ENCODE data around the gene EFCAB3. TPM values are rescaled to one million over a fixed set of nuclear protein-coding genes. Genes with fewer than 3 reads are reported as not detected.
"Not testable (repeated sequence)": the region's sequence is repeated elsewhere in the genome, so short reads cannot be mapped to it uniquely, and the experiment has no call there.

The EFCAB3 gene
- not detected for total RNA-seq

DNA sequence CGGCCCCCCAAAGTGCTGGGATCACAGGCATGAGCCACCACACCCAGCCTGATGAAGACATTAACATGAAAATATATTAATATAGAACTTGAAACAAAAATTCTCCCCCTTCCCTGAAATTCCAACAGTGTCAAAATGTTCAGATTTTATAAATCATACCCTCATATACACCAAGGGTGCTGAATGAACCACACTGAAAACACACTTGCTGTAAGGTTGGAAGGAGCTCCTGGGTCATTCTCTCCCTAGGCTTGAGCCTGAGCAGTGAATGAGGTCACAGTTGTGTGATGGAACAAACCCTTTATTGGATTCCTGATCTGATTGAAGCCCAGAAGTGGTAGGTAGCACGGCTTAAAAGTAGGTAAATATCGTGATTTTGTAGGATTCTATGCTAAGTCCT is at the start of gene EFCAB3:
Gene EFCAB3, plus strand, starts transcription at position 301 of the 400 bp plus-strand sequence. CDS start 2,427 bp downstream, outside the sequence.
- CTCF ChIA-PET: interaction anchor here (0.8 kb wide), 1 partner anchor 44 kb away, joined by 3 read pairs; no protein-coding TSS in a partner anchor
- H3K9me3 Mint-ChIP-seq: no peaks in the 10 kb centered on the region
- H3K4me3 Mint-ChIP-seq: no peak within 1 kb of the TSS
- intact Hi-C loops (cut with micrococcal nuclease): no loop called here
- no peak within 1 kb of the TSS for H3K27ac Mint-ChIP-seq
- H3K36me3 Mint-ChIP-seq (ENCODE audit: low read depth): no peaks in the 10 kb centered on the region
- peaks cover 6% of the 10 kb centered on the region for H3K27me3 Mint-ChIP-seq (ENCODE audit: low read depth)
- DNase-seq: no peak
- no peaks in the 10 kb centered on the region for H3K4me1 Mint-ChIP-seq (ENCODE audit: low read depth)

DNA sequence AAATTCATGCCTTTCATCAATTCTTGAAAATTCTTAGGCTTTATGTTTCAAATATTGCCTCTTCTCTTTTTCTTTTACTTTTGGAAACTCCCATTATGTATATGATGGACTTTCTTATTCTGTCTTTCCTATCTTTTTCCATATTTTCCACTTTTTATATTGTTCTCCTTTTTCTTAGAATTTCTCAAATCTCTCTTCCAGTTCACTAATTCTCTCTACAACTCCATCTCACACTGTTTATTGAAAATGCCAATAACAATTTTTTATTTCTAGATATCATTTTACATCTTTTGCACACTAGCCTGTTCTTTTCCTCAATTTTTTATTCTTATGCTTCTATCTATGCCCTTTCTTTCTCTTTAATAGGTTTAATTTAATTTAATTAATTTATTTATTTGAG is 43.8 kb upstream of the EFCAB3 start:
- CTCF ChIA-PET: no interaction called here
- Mint-ChIP-seq H3K27ac (no peak overlapping the region), H3K9me3 (peaks cover 6% of the 10 kb centered on the region), H3K27me3 (ENCODE audit: low read depth) (peaks cover 2% of the 10 kb centered on the region), H3K4me1 (ENCODE audit: low read depth) (no peaks in the 10 kb centered on the region), H3K36me3 (ENCODE audit: low read depth) (no peaks in the 10 kb centered on the region), H3K4me3 (no peak overlapping the region)
- intact Hi-C loops (cut with micrococcal nuclease): no loop called here
- no peak for DNase-seq

DNA sequence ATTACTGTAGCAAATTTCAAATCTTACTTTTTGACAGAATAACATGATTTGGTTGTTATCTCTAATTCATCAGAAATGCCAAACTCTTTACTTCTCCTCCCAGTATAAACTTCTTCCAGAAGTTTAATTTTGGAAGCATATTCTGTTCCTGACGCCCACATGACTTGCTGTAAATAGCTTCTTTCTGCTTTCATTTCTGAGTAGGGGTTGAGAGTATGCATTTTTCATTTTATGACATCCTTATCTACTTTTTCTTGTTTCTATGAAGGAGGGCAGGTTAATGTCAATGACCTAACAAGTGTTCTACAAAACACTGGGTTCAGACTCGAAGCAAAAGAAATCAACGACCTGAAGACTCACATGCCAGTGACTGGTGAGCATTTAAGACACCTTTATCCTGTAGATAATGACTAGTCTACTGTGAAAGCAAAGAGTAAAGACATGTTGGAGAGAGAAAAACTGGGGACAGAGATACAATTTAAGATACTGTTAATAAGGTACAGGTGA is 36.5 kb upstream of the EFCAB3 start:
- H3K4me1 Mint-ChIP-seq (ENCODE audit: low read depth): no peaks in the 10 kb centered on the region
- no peak overlapping the region for H3K27ac Mint-ChIP-seq
- peaks cover 18% of the 10 kb centered on the region for H3K27me3 Mint-ChIP-seq (ENCODE audit: low read depth)
- no peaks in the 10 kb centered on the region for H3K9me3 Mint-ChIP-seq
- no peak for DNase-seq
- intact Hi-C loops (cut with micrococcal nuclease): no loop called here
- H3K4me3 Mint-ChIP-seq: no peak overlapping the region
- no peaks in the 10 kb centered on the region for H3K36me3 Mint-ChIP-seq (ENCODE audit: low read depth)
- CTCF ChIA-PET: no interaction called here

DNA sequence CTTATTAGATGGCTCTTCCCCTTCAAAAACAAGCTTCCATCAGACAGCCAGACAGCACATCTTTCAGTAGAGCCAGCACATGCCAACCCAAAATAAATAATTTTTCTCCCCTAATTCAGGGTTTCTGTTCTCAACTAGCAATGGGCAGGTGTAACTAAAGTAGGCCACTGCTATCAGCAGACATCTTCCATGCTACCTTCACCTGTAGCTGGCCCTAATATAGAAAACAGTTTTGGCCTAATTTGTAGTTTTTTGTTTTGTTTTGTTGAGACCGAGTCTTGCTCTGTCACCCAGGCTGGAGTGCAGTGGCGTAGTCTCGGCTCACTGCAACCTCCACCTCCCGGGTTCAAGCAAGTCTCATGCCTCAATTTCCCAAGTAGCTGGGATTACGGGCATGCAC is 29.2 kb upstream of the EFCAB3 start:
- DNase-seq: no peak
- Mint-ChIP-seq H3K9me3 (no peaks in the 10 kb centered on the region), H3K4me3 (no peak overlapping the region), H3K27ac (no peak overlapping the region), H3K4me1 (ENCODE audit: low read depth) (no peaks in the 10 kb centered on the region), H3K36me3 (ENCODE audit: low read depth) (no peaks in the 10 kb centered on the region), H3K27me3 (ENCODE audit: low read depth) (peaks cover 14% of the 10 kb centered on the region)
- intact Hi-C loops (cut with micrococcal nuclease): no loop called here
- CTCF ChIA-PET: no interaction called here

DNA sequence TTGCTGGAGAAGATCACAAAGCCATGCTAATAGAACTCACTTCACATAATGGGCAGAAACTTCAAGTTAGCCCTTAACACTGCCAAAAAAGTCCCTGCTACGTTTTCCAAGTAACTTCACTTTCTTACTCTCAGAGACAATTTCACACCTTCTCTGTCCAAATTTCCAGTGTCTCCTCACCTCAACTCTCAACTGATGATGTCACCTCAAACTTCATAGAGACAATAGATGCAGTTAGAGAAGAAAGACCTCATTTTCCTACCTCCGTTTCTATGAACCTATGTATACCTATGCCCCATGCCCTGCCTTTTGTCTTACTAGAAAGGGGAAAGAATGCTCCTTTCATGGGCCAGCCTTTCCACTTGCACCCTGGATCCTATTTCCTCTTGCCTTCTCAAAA is 14.2 kb upstream of the EFCAB3 start:
- Mint-ChIP-seq H3K4me3 (no peak overlapping the region), H3K9me3 (no peaks in the 10 kb centered on the region), H3K27me3 (ENCODE audit: low read depth) (peaks cover 5% of the 10 kb centered on the region), H3K36me3 (ENCODE audit: low read depth) (no peaks in the 10 kb centered on the region), H3K27ac (no peak overlapping the region), H3K4me1 (ENCODE audit: low read depth) (no peaks in the 10 kb centered on the region)
- CTCF ChIA-PET: no interaction called here
- intact Hi-C loops (cut with micrococcal nuclease): no loop called here
- no peak for DNase-seq

DNA sequence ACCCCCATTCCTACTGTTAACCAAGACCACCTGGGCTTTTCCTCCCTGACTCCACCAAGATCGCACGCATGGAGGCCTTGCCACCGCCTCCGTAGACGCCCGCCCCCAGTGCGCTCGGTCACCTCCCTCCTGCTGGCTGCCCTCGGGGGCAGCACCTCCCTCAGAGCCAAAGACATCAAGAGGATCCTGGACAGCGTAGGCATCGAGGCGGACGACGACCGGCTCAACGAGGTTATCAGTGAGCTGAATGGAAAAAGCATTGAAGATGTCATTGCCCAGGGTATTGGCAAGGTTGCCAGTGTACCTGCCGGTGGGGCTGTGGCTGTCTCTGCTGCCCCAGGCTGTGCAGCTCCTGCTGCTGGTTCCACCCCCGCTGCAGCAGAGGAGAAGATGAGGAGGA is 1.2 kb downstream of the EFCAB3 start:
- no peak for DNase-seq
- intact Hi-C loops (cut with micrococcal nuclease): no loop called here
- H3K4me3 Mint-ChIP-seq: no peak overlapping the region
- no peaks in the 10 kb centered on the region for H3K4me1 Mint-ChIP-seq (ENCODE audit: low read depth)
- CTCF ChIA-PET: no interaction called here
- no peaks in the 10 kb centered on the region for H3K9me3 Mint-ChIP-seq
- peaks cover 3% of the 10 kb centered on the region for H3K27me3 Mint-ChIP-seq (ENCODE audit: low read depth)
- no peak overlapping the region for H3K27ac Mint-ChIP-seq
- no peaks in the 10 kb centered on the region for H3K36me3 Mint-ChIP-seq (ENCODE audit: low read depth)

DNA sequence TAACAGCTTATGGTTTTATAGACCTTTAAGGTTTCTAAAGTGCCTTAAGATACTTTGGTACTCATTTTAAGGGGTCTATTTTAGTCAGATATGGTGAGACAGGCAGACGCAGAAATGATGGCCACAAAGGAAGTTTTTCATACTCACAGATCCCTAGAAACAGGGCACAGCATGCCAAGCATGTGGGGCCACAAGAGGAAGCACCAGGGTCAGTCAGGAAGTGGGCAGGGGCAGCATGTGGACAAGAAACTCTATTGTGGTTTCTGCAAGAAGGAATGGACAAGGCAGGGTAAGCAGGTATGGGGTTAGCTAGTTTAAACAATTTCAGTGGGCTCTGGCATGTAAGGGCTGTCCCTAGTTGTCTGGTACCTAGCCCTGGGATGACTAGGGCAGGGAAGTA is 8.5 kb downstream of the EFCAB3 start:
- CTCF ChIA-PET: interaction anchor here (0.6 kb wide), 1 partner anchor 317 kb away, joined by 3 read pairs; no protein-coding TSS in a partner anchor

DNA sequence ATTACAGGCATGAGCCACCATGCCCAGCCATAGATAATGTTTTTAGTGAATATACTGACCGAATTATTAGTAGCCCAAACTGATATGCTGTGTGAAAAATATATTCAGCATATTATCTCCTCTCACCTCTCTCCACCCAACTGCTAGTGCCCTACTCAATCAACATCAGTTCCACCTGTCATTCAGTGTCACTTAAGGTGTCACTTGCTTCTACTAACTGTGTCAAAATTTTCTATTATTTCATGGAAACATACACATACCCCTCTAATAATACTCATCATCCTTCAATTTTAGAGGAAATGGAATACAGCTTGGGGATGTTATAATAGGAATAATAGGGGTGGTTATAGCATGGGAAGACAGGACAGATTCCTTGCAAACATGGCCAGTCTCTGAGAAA is 12.6 kb downstream of the EFCAB3 start:
- Mint-ChIP-seq H3K36me3 (ENCODE audit: low read depth) (no peaks in the 10 kb centered on the region), H3K27me3 (ENCODE audit: low read depth) (peaks cover 6% of the 10 kb centered on the region), H3K4me3 (no peak overlapping the region), H3K9me3 (no peaks in the 10 kb centered on the region), H3K27ac (no peak overlapping the region), H3K4me1 (ENCODE audit: low read depth) (no peaks in the 10 kb centered on the region)
- intact Hi-C loops (cut with micrococcal nuclease): no loop called here
- no peak for DNase-seq
- CTCF ChIA-PET: no interaction called here

More for the DNA sequence above, 8.5 kb downstream of the EFCAB3 start:
- intact Hi-C loops (cut with micrococcal nuclease): no loop called here
- Mint-ChIP-seq H3K4me3 (no peak overlapping the region), H3K4me1 (ENCODE audit: low read depth) (no peaks in the 10 kb centered on the region), H3K9me3 (no peaks in the 10 kb centered on the region), H3K27me3 (ENCODE audit: low read depth) (peaks cover 6% of the 10 kb centered on the region), H3K36me3 (ENCODE audit: low read depth) (no peaks in the 10 kb centered on the region), H3K27ac (no peak overlapping the region)
- DNase-seq: no peak

DNA sequence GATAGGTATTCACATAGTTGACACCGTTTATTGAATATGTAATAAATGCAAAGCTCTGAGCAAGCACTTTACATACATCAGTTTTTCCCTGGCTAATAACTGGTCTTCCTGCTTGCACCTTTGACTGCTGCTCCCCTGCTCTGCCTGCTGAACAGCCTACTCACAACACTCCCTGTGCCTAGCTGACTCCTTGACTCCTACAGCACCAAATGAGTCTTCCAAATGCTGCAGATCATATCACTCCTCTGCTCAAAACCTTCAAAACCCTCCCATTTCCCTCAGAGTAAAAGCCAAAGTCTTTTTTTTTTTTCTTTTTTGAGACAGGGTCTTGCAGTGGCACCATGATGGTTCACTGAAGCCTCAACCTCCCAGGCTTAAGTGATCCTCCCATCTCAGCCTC is 18.5 kb downstream of the EFCAB3 start:
- no peak for DNase-seq
- no peaks in the 10 kb centered on the region for H3K4me1 Mint-ChIP-seq (ENCODE audit: low read depth)
- intact Hi-C loops (cut with micrococcal nuclease): no loop called here
- H3K27ac Mint-ChIP-seq: no peak overlapping the region
- H3K9me3 Mint-ChIP-seq: peaks cover 4% of the 10 kb centered on the region
- no peaks in the 10 kb centered on the region for H3K36me3 Mint-ChIP-seq (ENCODE audit: low read depth)
- H3K4me3 Mint-ChIP-seq: no peak overlapping the region
- CTCF ChIA-PET: no interaction called here
- peaks cover 15% of the 10 kb centered on the region for H3K27me3 Mint-ChIP-seq (ENCODE audit: low read depth)

DNA sequence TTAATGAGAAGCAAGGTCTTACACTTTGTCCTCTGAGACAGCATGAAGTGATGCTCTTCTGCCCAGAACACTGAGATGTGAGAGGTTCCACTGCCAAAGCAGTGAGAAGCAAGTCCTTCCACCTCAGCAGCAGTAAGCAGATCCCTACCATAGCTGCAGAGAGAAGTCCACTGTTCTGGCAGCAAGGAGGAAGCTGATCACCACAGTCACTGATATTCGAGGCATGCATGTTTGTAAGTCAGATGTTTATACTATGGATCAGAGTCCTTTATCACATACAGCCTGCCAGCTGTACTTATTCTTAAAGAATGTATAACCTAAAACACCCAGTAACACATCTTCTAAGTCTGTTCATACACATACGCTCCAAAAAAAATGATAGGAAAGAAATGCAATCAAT is 25.1 kb downstream of the EFCAB3 start:
- CTCF ChIA-PET: no interaction called here
- Mint-ChIP-seq H3K36me3 (ENCODE audit: low read depth) (no peaks in the 10 kb centered on the region), H3K4me3 (no peak overlapping the region), H3K27me3 (ENCODE audit: low read depth) (peaks cover 18% of the 10 kb centered on the region), H3K27ac (no peak overlapping the region), H3K4me1 (ENCODE audit: low read depth) (no peaks in the 10 kb centered on the region), H3K9me3 (peaks cover 4% of the 10 kb centered on the region)
- no peak for DNase-seq
- intact Hi-C loops (cut with micrococcal nuclease): no loop called here

DNA sequence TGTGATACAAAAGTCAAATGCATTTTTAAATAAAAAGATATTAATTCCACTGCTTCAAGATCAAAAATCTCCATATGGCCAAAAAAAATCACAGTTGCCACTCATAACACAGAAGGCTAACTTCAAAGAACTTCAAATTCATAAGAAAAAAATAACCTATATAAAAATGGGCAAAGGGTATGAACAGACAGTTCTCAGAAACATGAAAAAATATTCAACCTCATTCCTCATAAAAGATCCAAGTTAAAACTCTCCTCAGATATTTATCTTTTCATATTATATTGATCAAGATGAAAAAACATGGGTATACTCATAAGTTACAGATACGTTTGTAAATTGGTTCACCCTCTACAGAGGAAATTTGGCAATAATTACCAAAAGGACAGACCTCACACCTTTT is 32.7 kb downstream of the EFCAB3 start:
- CTCF ChIA-PET; H3K4me3 Mint-ChIP-seq; intact Hi-C loops (cut with micrococcal nuclease); H3K9me3 Mint-ChIP-seq; H3K27ac Mint-ChIP-seq; H3K36me3 Mint-ChIP-seq (ENCODE audit: low read depth); H3K4me1 Mint-ChIP-seq (ENCODE audit: low read depth); H3K27me3 Mint-ChIP-seq (ENCODE audit: low read depth); DNase-seq: not testable (repeated sequence)

DNA sequence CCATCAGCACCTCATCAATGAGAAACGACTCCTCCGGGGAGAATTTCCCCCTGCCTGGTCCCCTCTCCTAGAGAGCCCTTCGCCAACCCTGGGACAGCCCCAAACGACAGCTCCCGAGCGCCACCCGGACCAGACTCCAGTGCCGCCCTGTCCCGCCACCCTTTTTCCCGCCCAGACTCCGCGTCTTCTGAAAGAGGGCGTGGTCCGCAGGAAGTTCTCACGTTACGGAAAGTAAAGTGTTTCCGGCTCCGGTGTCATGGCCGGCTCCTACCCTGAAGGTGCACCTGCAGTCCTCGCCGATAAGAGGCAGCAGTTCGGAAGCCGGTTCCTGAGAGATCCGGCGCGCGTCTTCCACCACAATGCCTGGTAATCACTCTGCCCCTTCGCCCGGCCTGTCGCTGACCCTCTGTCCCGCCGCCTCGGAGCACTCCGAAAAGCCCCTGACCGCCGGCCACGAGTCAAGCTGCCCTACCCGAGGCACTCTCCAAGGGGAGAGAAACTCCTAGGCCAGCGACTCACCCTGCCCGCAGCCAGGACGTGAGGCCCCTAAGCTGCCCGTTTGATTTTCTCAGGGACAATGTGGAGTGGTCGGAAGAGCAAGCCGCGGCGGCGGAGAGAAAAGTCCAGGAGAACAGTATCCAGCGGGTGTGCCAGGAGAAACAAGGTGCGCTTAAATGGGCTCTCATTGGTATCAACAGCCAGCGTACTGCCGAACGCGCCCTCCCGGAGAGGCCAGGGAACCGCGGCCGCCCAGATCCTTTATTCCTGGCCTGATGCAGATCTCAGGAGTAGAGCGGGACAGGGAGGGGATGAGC is 43.5 kb downstream of the EFCAB3 start, which contains the start of gene METTL2A:
Gene METTL2A, plus strand, starts transcription at position 251 of the 815 bp plus-strand sequence. Its CDS starts 6 bp downstream, at position 257.
- peak within 1 kb of the TSS; percentile 97 for H3K4me3 Mint-ChIP-seq
- H3K27me3 Mint-ChIP-seq (ENCODE audit: low read depth); H3K9me3 Mint-ChIP-seq; CTCF ChIA-PET; H3K36me3 Mint-ChIP-seq (ENCODE audit: low read depth): not testable (repeated sequence)
- peak within 1 kb of the TSS; percentile 90 for H3K27ac Mint-ChIP-seq
- intact Hi-C loops (cut with micrococcal nuclease): loop anchor here (1.0 to 10.0 kb wide), 7 partner anchors 53 to 544 kb away; partner anchors contain the start of genes MED13 and TLK2
- H3K4me1 Mint-ChIP-seq (ENCODE audit: low read depth): peaks cover 33% of the 10 kb centered on the region
- DNase-seq: peak; percentile 96

DNA sequence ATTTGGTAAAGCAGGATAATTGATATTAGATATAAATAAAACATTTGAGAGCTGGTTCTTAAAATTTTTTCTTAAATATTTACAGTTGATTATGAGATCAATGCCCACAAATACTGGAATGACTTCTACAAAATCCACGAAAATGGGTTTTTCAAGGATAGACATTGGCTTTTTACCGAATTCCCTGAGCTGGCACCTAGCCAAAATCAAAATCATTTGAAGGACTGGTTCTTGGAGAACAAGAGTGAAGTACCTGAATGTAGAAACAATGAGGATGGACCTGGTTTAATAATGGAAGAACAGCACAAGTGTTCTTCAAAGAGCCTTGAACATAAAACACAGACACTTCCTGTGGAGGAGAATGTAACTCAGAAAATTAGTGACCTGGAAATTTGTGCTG is 45.9 kb downstream of the EFCAB3 start:
- DNase-seq; H3K27ac Mint-ChIP-seq; CTCF ChIA-PET; H3K4me3 Mint-ChIP-seq; H3K27me3 Mint-ChIP-seq (ENCODE audit: low read depth); H3K9me3 Mint-ChIP-seq: not testable (repeated sequence)
- intact Hi-C loops (cut with micrococcal nuclease): loop anchor here (10.0 kb wide), 2 partner anchors 139 to 361 kb away; partner anchors contain the start of gene MED13
- Mint-ChIP-seq H3K36me3 (ENCODE audit: low read depth) (peaks cover 12% of the 10 kb centered on the region), H3K4me1 (ENCODE audit: low read depth) (peaks cover 33% of the 10 kb centered on the region)

All from activated naive CD4-positive, alpha-beta T cell treated with anti-CD3 and anti-CD28 coated beads for 36 hours (primary cell).